GM21717 (cell line): ENCODE results near the gene CCR4.
"Not testable (repeated sequence)": the region's sequence is repeated elsewhere in the genome, so short reads cannot be mapped to it uniquely, and the experiment has no call there.

ENCODE experiments used
- ATAC-seq: cut with Tn5 transposase; IDR thresholded peaks from one replicate; pipeline ENCODE4 v1.9.1; 2021; ENCODE audit warnings: mild to moderate bottlenecking, moderate library complexity; ENCODE audit not compliant: unreplicated experiment

Gene CCR4

GRCh38 chr3:32977861-32978260 lies 26.4 kb downstream of the CCR4 start:
- no peak for ATAC-seq

- ATAC-seq: no peak
Observed at GRCh38 chr3:32978331-32978730, 26.9 kb downstream of the CCR4 start.

- ATAC-seq: no peak
Observed at GRCh38 chr3:32983124-32983523, 31.7 kb downstream of the CCR4 start.

- ATAC-seq: not testable (repeated sequence)
Observed at GRCh38 chr3:32984918-32985317, 33.5 kb downstream of the CCR4 start.

GRCh38 chr3:32989171-32989570 lies 37.7 kb downstream of the CCR4 start:
- ATAC-seq: no peak

- ATAC-seq: no peak
Observed at GRCh38 chr3:32990116-32990515, 38.7 kb downstream of the CCR4 start.

- ATAC-seq: no peak
Observed at GRCh38 chr3:32991781-32992180, 40.3 kb downstream of the CCR4 start.

GRCh38 chr3:32992310-32992686 lies 40.9 kb downstream of the CCR4 start:
- no peak for ATAC-seq

- ATAC-seq: no peak
Observed at GRCh38 chr3:32994045-32994444, 42.6 kb downstream of the CCR4 start.

GRCh38 chr3:32995098-32995497 lies 43.7 kb downstream of the CCR4 start:
- ATAC-seq: no peak

GRCh38 chr3:32996048-32996754 lies 44.8 kb downstream of the CCR4 start:
- no peak for ATAC-seq

GRCh38 chr3:32996755-32997091 lies 45.3 kb downstream of the CCR4 start:
- ATAC-seq: no peak

- ATAC-seq: no peak
Observed at GRCh38 chr3:32998631-32999451, 47.4 kb downstream of the CCR4 start.

- no peak for ATAC-seq
Observed at GRCh38 chr3:33000691-33001385, 49.4 kb downstream of the CCR4 start.

GRCh38 chr3:33001889-33002288 lies 50.4 kb downstream of the CCR4 start:
- no peak for ATAC-seq

GRCh38 chr3:33003308-33003707 lies 51.9 kb downstream of the CCR4 start:
- no peak for ATAC-seq

GRCh38 chr3:33004205-33004604 lies 52.8 kb downstream of the CCR4 start:
- ATAC-seq: no peak

GRCh38 chr3:33004961-33005360 lies 53.5 kb downstream of the CCR4 start:
- ATAC-seq: no peak
